Body of pancreas (tissue), 4 donors: ENCODE data around the gene CRYGN.

Experiments
- POLR2A ChIP-seq, 3 donors: fragments of 450-650 bp; IDR thresholded peaks; one replicate each; pipeline ENCODE4 v1.6.1; 2016; ENCODE audit warnings: antibody characterized with exemption in 3 of 3, mild to moderate bottlenecking in 2 of 3
- TF ChIP-seq, protein P1 (sequence below), 7 experiments: fragments of 450-650 bp in 4 of 7; fragments of 200-600 bp in 3 of 7; sonication (generic) in 3 of 7; IDR thresholded peaks; one replicate each; pipeline ENCODE4 v1.5.1; 2016 to 2019; ENCODE audit warnings: antibody characterized with exemption in 7 of 7

DNA sequence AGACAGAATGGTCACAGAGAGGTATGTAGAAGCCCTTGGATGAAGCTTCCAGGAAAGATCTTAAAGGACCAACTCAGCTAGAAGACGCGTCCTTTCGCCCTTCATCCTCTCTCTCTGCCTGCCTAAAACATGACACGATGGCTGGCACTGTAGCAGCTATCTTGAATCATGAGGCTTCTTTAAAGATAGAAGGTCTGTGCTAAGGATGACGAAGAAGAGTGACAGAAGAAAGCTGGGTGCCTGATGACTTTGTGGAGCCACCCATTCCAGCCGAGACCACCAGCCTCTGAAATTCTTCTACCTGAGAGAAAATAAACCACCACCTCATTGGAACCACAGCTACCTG is 55.6 kb downstream of the CRYGN start:
- TF ChIP-seq, protein P1, sequence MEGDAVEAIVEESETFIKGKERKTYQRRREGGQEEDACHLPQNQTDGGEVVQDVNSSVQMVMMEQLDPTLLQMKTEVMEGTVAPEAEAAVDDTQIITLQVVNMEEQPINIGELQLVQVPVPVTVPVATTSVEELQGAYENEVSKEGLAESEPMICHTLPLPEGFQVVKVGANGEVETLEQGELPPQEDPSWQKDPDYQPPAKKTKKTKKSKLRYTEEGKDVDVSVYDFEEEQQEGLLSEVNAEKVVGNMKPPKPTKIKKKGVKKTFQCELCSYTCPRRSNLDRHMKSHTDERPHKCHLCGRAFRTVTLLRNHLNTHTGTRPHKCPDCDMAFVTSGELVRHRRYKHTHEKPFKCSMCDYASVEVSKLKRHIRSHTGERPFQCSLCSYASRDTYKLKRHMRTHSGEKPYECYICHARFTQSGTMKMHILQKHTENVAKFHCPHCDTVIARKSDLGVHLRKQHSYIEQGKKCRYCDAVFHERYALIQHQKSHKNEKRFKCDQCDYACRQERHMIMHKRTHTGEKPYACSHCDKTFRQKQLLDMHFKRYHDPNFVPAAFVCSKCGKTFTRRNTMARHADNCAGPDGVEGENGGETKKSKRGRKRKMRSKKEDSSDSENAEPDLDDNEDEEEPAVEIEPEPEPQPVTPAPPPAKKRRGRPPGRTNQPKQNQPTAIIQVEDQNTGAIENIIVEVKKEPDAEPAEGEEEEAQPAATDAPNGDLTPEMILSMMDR (IDR thresholded peaks at IDR 0.05): no peak
- no peak for TF ChIP-seq POLR2A (IDR thresholded peaks at IDR 0.05)
